GM12878 (cell line): ENCODE data around the gene SLC39A11.

Experiments
- CHD4 ChIP-seq: fragments of 200-600 bp; sonication (generic); IDR thresholded peaks from 2 replicates; pipeline ENCODE4 v1.6.1; 2016; ENCODE audit warnings: mild to moderate bottlenecking
- HDAC6 ChIP-seq: fragments of 200-600 bp; sonication (generic); IDR thresholded peaks from one replicate; pipeline ENCODE4 v1.8.0; 2017; ENCODE audit warnings: antibody characterized with exemption; ENCODE audit not compliant: unreplicated experiment
- MAX ChIP-seq: IDR thresholded peaks from 2 replicates; pipeline ENCODE4 v1.6.1; 2012; ENCODE audit warnings: low read depth, low read length, improper control_type of control experiment
- MLLT1 ChIP-seq: fragments of 450-650 bp; IDR thresholded peaks from 2 replicates; pipeline ENCODE4 v1.6.1; 2016; ENCODE audit warnings: mild to moderate bottlenecking
- MYC ChIP-seq: IDR thresholded peaks from 2 replicates; pipeline ENCODE4 v1.6.1; 2011; ENCODE audit warnings: mild to moderate bottlenecking, low read length, moderate library complexity, inconsistent platforms; ENCODE audit not compliant: insufficient read depth, insufficient replicate concordance, insufficient read length, severe bottlenecking
- NFXL1 ChIP-seq: fragments of 450-650 bp; IDR thresholded peaks from 2 replicates; pipeline ENCODE4 v1.6.1; 2017; ENCODE audit warnings: antibody characterized with exemption, mild to moderate bottlenecking, borderline replicate concordance
- POLR2A ChIP-seq: IDR thresholded peaks from 2 replicates; pipeline ENCODE4 v1.6.1; 2011; ENCODE audit warnings: low read depth, mild to moderate bottlenecking, low read length
- SIX5 ChIP-seq: IDR thresholded peaks from 2 replicates; pipeline ENCODE4 v1.6.1; 2011; ENCODE audit warnings: mild to moderate bottlenecking, low read depth, low read length, moderate library complexity; ENCODE audit not compliant: severe bottlenecking
- TAF1 ChIP-seq: IDR thresholded peaks from 2 replicates; pipeline ENCODE4 v1.6.1; 2011; ENCODE audit warnings: mild to moderate bottlenecking, low read depth, low read length, borderline replicate concordance
- TF ChIP-seq, protein P1 (sequence below), 3 experiments: IDR thresholded peaks in 2 of 3; conservative IDR thresholded peaks in 1 of 3; 2 replicates each; pipeline ENCODE4 v1.5.1; 2011; ENCODE audit warnings: low read depth in 3 of 3, low read length in 3 of 3, mild to moderate bottlenecking in 3 of 3, control low read depth in 2 of 3, moderate library complexity in 2 of 3, inconsistent platforms in 1 of 3, mixed read lengths in 1 of 3; ENCODE audit not compliant: control insufficient read depth in 2 of 3, insufficient read depth in 1 of 3; ENCODE audit errors: extremely low read depth in 1 of 3

- TF ChIP-seq TAF1 (no peak), CHD4 (no peak), POLR2A (no peak), SIX5 (no peak), MLLT1 (no peak), MAX (no peak), HDAC6 (no peak), MYC (no peak), NFXL1 (no peak)
- TF ChIP-seq, protein P1, sequence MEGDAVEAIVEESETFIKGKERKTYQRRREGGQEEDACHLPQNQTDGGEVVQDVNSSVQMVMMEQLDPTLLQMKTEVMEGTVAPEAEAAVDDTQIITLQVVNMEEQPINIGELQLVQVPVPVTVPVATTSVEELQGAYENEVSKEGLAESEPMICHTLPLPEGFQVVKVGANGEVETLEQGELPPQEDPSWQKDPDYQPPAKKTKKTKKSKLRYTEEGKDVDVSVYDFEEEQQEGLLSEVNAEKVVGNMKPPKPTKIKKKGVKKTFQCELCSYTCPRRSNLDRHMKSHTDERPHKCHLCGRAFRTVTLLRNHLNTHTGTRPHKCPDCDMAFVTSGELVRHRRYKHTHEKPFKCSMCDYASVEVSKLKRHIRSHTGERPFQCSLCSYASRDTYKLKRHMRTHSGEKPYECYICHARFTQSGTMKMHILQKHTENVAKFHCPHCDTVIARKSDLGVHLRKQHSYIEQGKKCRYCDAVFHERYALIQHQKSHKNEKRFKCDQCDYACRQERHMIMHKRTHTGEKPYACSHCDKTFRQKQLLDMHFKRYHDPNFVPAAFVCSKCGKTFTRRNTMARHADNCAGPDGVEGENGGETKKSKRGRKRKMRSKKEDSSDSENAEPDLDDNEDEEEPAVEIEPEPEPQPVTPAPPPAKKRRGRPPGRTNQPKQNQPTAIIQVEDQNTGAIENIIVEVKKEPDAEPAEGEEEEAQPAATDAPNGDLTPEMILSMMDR (IDR thresholded peaks at IDR 0.05 in 2 of 3, conservative IDR thresholded peaks at IDR 0.05 in 1 of 3; ENCODE audit: control insufficient read depth in 2 of 3, extremely low read depth in 1 of 3, insufficient read depth in 1 of 3, low read depth in 3 of 3, low read length in 3 of 3): no peak
These were observed 415.4 kb downstream of the SLC39A11 start for GRCh38 chr17:72677108-72677507.
